ENCODE results near the gene RAB37.

The RAB37 gene

DNA sequence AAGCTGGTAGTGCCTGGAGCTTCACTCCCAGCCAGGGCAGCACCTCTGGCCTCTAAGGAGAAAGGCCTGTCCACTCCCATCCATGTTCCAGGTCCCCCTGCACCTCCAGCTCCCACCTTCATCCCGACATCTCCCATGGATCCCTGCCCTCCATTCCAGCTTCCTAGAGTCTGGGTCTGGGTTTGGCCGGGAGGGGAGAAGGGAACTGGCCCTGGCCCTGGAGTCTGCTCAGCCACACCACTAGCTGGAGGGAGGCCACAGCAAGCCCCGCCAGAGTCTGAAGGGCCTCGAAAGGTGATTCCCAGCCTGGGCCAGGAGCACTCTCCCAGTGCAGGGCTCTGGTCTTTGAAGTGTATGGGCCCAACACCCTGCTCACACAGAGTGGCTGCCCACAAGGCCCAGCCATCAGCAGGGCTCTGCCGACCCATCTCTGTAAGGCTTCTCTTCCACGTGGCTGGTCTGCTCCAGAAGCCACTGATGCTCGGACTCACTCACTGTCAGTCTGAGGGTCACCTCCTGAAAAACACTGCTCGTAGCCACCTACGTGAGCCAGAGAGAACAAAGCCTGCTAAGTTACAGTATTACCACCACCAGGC lies 34.4 kb downstream of the RAB37 start:
- in situ Hi-C loops (cut with HindIII; ENCODE audit: low pct_unique_long_range_greater_than_20kb, low sequenced_read_pairs), result no loop called here
- TF ChIP-seq JUND (IDR thresholded peaks at IDR 0.05; ENCODE audit: low read depth), result 0 out of 2 replicates have a peak, but pooled peaks have one; percentile 31
- DNase-seq (ENCODE audit: low read depth in 1 of 2, low spot score in 1 of 2), result no peak

DNA sequence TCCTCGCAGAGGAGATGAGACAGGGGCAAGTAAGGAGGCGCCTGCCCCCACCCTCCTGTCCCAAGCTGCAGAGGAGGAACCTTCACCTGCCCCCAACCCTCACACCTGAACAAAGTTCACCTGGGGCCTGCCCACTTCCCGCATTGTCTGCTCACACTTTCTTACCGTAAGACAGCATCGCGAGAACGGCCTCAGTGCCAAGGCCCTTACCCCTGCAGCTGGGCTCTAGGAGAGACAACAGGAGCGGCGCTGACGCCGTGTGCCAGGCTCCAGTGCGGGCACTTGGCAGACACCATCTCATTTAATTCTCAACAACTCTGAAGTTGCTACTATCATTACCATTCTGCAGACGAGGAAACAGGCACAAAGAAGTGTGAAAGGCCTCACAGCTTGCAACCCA lies 35.0 kb downstream of the RAB37 start:
- no peak for DNase-seq (ENCODE audit: low read depth in 1 of 2, low spot score in 1 of 2)
- in situ Hi-C loops (cut with HindIII; ENCODE audit: low pct_unique_long_range_greater_than_20kb, low sequenced_read_pairs), result no loop called here
- TF ChIP-seq JUND (IDR thresholded peaks at IDR 0.05; ENCODE audit: low read depth), result no peak

DNA sequence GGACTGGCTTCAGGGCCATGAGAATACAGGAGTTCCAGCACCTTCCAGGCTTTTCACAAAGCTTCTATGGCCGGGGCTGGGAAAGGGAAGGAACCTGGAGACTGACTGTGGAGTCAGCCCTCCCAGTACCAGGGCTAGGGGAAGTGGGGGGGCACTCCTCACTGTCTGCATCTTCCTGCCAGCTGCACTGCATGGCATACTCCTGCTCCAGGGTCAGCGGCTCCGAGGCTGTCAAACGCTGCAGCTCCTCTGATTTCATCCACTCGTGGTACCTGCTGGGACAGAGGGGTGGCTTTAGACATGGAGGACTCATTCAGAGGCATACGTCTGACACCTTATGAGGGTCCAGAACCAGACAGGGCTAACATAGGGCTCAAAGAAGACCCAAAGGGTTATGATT lies 36.4 kb downstream of the RAB37 start:
- peak in 1 of 2 experiments; percentile 55 for DNase-seq (ENCODE audit: low read depth in 1 of 2, low spot score in 1 of 2)
- no peak for TF ChIP-seq JUND (IDR thresholded peaks at IDR 0.05; ENCODE audit: low read depth)
- in situ Hi-C loops (cut with HindIII; ENCODE audit: low pct_unique_long_range_greater_than_20kb, low sequenced_read_pairs), result no loop called here

DNA sequence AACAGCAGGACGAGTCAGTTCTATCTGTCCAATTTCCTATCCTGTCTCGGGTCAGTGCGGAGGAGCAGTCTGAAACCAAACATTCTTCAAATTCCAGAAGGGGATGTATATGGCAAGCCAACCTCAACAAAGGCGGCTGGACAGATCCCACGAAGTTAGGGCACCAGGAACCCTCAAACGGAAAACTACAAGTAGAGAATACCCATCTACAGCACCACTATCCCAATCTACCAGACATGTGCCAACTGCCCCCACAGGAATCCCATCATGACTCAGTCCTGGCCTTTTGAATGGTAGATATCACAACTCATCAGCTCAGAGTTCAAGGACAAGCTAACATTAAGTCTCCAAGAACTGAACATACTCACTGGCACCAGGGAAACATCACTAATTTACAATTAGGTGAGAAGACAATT lies 36.8 kb downstream of the RAB37 start:
- TF ChIP-seq JUND (IDR thresholded peaks at IDR 0.05; ENCODE audit: low read depth), result no peak; the same call in 1 of the 2 replicates
- in situ Hi-C loops (cut with HindIII; ENCODE audit: low pct_unique_long_range_greater_than_20kb, low sequenced_read_pairs), result no loop called here
- peak in 1 of 2 experiments; percentile 72 for DNase-seq (ENCODE audit: low read depth in 1 of 2, low spot score in 1 of 2)

DNA sequence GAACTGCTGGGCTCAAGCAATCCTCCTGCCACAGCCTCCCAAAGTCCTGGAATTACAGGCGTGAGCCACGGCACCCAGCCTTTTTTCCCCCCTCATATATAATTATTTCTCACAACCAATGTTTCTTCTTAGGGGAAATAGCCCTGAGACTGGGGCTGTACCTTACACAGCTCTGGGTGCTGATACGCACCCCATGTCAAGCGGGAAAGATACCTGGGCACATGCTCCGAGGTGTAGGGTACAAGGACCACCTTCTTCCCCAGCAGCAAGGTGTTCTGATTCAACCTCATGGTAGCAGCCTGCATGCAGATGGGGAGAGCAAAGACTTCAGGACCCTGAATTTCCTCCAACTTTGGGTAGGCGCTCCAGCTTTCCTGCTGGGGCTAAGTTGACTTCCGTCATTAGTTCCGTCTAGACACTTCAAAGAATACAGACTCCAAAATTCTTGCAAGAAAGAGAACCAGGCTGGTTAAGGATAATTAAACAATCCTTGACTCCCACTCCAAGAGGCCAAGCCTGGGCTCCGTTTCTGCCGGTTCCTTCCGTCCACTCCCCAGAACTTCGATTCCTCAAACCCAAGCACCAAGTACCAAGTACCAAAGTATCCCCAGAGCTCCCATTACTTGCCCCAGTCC lies 38.5 kb downstream of the RAB37 start:
- in situ Hi-C loops (cut with HindIII; ENCODE audit: low pct_unique_long_range_greater_than_20kb, low sequenced_read_pairs), result no loop called here
- DNase-seq (ENCODE audit: low read depth in 1 of 2, low spot score in 1 of 2), result no peak
- TF ChIP-seq JUND (IDR thresholded peaks at IDR 0.05; ENCODE audit: low read depth), result no peak

DNA sequence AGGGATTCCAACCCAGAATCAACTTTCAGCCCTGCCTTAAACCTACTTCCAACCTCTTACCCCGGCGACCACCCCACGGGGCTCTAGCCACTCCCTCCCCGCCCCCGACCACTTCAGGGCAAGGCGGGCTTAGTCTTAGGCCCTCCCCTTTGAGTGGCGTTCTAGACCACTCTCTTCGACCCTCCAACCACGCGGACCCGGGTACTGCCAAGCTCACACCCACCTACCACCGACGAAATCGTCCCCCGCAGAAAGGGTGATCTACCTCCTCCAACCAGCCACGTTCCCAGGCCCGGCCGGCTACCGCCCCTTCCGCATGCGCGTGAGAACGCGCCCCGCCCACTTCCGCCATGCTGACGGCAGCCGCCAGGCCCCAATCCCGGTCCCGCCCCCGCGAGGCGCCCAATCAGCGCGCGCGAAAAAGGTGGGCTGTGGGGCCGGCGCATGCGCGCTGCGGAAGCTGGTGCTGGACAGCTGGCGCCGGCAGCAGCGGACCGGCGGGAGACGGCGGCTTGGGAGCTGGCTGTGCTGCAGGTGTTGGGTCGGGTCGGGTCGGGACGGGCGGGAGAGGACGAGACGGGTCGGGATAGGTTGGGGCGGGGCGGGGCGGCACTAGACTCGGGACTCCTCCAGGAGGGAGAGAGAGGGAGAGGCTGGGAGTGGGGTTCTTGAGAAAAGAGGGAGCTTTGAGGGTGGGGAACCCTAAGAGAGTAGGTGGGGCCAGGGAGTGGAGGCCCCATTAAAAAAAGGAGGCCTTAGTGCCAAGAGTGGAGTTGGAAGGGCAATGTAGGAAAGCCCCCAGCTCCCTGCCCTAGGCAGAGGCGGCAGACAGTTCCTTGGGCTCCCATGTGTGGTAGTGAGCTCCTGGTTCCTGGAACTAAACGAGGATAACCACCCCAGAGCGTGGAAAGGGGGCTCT lies 39.2 kb downstream of the RAB37 start, which contains the start of gene NAT9:
Gene NAT9, minus strand, starts transcription at position 302 of the 919 bp plus-strand sequence. CDS start 647 bp downstream, outside the sequence.
- in situ Hi-C loops (cut with HindIII; ENCODE audit: low pct_unique_long_range_greater_than_20kb, low sequenced_read_pairs), result no loop called here
- peak; percentile 98 to 99 for DNase-seq (ENCODE audit: low read depth in 1 of 2, low spot score in 1 of 2)
- TF ChIP-seq JUND (IDR thresholded peaks at IDR 0.05; ENCODE audit: low read depth), result no peak

DNA sequence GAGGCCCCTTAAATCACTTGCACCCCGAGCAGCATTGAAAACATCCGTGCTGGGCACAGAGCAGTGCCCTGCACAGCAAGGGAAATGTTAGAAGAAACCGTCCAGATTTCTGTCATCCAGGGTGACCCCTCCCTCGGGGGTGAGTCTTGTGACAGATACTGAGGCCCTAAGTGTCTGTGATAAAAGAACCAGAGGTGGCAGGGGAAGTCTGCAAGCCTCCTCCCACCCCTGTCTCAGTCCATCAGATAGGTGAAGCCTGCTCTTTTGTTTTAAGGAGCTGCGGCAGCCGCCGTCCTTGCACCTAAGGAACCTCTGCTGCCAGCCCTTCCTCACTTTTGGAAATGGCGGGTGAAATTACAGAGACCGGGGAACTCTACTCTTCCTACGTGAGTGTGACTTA lies 39.9 kb downstream of the RAB37 start:
- no peak for DNase-seq (ENCODE audit: low read depth in 1 of 2, low spot score in 1 of 2)
- in situ Hi-C loops (cut with HindIII; ENCODE audit: low pct_unique_long_range_greater_than_20kb, low sequenced_read_pairs), result no loop called here
- TF ChIP-seq JUND (IDR thresholded peaks at IDR 0.05; ENCODE audit: low read depth), result no peak

DNA sequence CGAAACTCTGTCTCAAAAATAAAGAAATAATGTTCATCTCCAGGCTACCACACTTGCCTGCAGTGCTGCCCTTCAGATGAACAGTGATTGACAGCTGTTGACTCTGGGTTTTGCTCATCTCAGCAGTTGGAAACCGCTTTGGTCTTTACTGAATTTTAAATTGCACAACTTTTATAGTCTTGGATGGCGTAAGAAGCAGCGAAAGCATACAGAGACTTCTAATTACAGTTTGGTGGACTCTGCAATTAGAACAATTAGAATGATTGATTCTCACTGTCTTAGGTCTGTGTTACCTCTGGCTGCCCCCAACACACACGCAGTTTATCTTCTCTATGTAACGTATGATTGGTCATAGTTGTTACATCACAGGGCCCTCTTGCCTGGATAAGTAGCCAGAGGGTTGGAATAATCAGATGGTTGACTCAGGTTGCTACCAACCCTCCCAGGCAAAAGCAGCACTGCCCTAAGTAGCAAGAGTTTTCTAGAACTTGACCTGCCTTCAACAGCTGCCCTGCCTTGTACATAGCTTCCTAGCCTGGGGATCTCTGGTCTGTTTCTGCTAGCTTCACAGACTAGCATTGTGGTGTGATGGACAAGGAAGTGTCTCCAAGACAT lies 41.0 kb downstream of the RAB37 start:
- no peak for TF ChIP-seq JUND (IDR thresholded peaks at IDR 0.05; ENCODE audit: low read depth)
- no peak for DNase-seq (ENCODE audit: low read depth in 1 of 2, low spot score in 1 of 2)
- in situ Hi-C loops (cut with HindIII; ENCODE audit: low pct_unique_long_range_greater_than_20kb, low sequenced_read_pairs), result no loop called here

DNA sequence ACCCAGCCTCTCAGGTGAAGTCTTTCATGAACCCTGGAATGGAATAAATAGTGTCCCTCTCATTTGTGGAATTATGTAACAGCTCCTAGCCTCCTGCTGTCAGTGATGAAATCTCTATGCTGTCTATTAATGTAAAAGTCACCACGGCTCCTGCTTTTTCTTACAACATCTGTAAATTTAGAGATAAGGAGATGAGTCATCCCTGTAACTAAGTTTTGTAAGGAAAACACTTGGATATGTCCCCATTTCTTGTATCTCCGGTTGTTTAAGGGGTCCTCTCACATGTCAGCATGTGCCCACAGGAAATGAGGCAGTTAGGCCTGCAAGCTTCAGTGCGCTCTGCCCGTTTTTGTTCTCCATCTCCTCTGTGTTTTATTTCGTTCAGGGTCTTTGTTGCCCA lies 41.9 kb downstream of the RAB37 start:
- in situ Hi-C loops (cut with HindIII; ENCODE audit: low pct_unique_long_range_greater_than_20kb, low sequenced_read_pairs), result no loop called here
- TF ChIP-seq JUND (IDR thresholded peaks at IDR 0.05; ENCODE audit: low read depth), result no peak
- DNase-seq (ENCODE audit: low read depth in 1 of 2, low spot score in 1 of 2), result no peak

DNA sequence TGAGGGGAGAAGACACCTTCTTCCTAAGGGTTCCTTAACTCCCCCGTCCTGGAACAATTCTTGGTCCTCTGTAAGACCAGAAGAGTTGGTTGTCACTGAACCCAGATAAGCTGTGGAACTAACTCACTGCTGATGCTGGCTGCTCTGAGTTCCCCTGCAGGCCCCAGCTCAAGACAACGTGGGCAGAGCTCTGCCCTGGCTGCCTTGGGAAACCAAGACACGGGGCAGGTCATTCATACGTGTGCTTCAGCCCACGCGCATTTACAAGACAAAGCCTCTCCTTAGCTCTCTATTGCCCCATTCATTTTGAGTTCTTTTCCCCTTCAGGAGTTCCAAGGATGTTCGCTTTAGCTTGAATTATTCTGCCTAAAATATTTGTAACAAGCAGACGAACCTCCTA lies 42.4 kb downstream of the RAB37 start:
- in situ Hi-C loops (cut with HindIII; ENCODE audit: low pct_unique_long_range_greater_than_20kb, low sequenced_read_pairs), result no loop called here
- no peak for TF ChIP-seq JUND (IDR thresholded peaks at IDR 0.05; ENCODE audit: low read depth)
- DNase-seq (ENCODE audit: low read depth in 1 of 2, low spot score in 1 of 2), result no peak

DNA sequence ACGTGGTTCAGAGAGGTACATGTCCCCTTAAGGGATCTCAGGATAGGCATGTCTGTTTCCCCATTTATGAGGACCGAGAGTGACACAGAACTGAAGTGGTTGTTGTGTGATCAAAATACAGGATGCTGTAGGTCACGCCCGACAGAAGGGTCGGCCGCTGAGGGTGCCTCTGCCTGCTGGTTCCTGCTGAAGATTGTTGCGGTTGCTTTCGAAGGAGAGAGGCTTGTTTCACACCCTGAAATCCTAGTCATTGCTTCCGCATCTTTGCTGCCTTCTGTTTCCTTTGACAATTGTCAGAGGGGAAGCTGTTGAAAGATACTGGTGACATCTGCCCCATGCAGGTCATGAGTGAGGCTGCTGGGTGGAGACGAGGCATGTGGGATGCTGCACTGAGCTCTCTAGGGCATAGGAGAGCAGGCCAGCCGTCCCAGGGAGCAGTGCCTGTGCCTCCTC lies 42.9 kb downstream of the RAB37 start:
- no peak for TF ChIP-seq JUND (IDR thresholded peaks at IDR 0.05; ENCODE audit: low read depth)
- no peak for DNase-seq (ENCODE audit: low read depth in 1 of 2, low spot score in 1 of 2)
- in situ Hi-C loops (cut with HindIII; ENCODE audit: low pct_unique_long_range_greater_than_20kb, low sequenced_read_pairs), result no loop called here

DNA sequence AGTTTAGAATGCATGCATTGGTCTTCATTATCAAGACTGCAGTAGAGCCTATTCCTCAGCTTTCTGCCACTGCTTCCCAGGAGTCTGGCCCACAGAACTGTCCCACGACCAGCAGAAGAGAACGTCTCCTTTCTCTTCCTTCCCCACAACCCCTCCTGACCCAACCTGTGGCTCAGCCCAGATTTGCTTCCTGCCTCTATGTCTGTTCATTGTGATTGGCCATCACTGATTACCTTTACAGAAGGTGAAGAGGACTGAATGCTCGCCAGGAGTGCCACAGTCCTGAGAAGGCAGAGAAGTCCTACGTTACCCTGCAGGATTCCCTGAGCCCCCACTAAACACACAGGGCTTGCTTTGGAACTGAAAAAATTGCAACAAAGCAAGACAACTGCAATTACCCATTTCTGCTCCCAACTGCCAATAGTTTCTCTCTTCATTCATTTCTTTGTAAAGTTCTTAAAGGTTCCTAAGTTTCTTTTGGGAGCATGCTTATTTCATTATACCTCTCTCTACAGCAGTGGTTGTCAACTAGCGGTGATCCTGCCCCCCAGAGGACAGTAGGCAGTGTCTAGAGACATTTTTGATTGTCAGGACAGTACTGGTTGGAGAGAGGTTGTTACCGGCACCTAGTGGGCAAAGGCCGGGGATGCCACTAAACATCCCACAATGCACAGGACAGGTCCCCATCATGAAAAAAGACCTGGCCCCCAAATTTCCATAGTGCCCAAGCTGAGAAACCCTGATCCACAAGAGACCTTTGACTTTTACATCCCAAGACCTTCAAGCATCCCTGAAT lies 43.6 kb downstream of the RAB37 start:
- in situ Hi-C loops (cut with HindIII; ENCODE audit: low pct_unique_long_range_greater_than_20kb, low sequenced_read_pairs), result no loop called here
- DNase-seq (ENCODE audit: low read depth in 1 of 2, low spot score in 1 of 2), result peak; percentile 76 to 93
- no peak for TF ChIP-seq JUND (IDR thresholded peaks at IDR 0.05; ENCODE audit: low read depth)
